ENCODE results near the gene ANKRD23. TPM values are rescaled to one million over a fixed set of nuclear protein-coding genes. Genes with fewer than 3 reads are reported as not detected.

ANKRD23 gene
- total RNA-seq, 1 donor from 2014 or later, result 5.7 TPM

- no peak overlapping the region for H3K27ac Mint-ChIP-seq (ENCODE audit: unreplicated experiment)
- H3K4me3 Mint-ChIP-seq (ENCODE audit: unreplicated experiment), result no peak overlapping the region
- no peaks in the 10 kb centered on the region for H3K27me3 Mint-ChIP-seq (ENCODE audit: unreplicated experiment)
- H3K36me3 Mint-ChIP-seq (ENCODE audit: unreplicated experiment), result no peaks in the 10 kb centered on the region
- no peaks in the 10 kb centered on the region for H3K9me3 Mint-ChIP-seq (ENCODE audit: unreplicated experiment)
- H3K4me1 Mint-ChIP-seq (ENCODE audit: unreplicated experiment), result peaks cover 31% of the 10 kb centered on the region
- no peak for TF ChIP-seq CTCF (IDR thresholded peaks at IDR 0.05)
- DNase-seq (ENCODE audit: extremely low spot score, unreplicated experiment), result no peak
These were observed 54.6 kb downstream of the ANKRD23 start for GRCh38 chr2:96789245-96789617.

- TF ChIP-seq CTCF (IDR thresholded peaks at IDR 0.05), result no peak
- H3K27ac Mint-ChIP-seq (ENCODE audit: unreplicated experiment), result peak overlapping the region; percentile 64
- no peaks in the 10 kb centered on the region for H3K36me3 Mint-ChIP-seq (ENCODE audit: unreplicated experiment)
- no peak overlapping the region for H3K4me3 Mint-ChIP-seq (ENCODE audit: unreplicated experiment)
- peaks cover 31% of the 10 kb centered on the region for H3K4me1 Mint-ChIP-seq (ENCODE audit: unreplicated experiment)
- H3K27me3 Mint-ChIP-seq (ENCODE audit: unreplicated experiment), result no peaks in the 10 kb centered on the region
- DNase-seq (ENCODE audit: extremely low spot score, unreplicated experiment), result no peak
- no peaks in the 10 kb centered on the region for H3K9me3 Mint-ChIP-seq (ENCODE audit: unreplicated experiment)
These were observed 55.2 kb downstream of the ANKRD23 start for GRCh38 chr2:96788442-96789244.

Small RNA genes lying within 50 kb of the gene (microRNA-seq; reads per million reads assigned to microRNA genes)
- gene MIR3127 (ENCODE audit: unreplicated experiment), result not detected

Other genes starting within 250 kb of the ANKRD23 start
- gene KANSL3, start 205.7 kb downstream of the ANKRD23 start, total RNA-seq, result 44.2 and 45.8 TPM in 2 replicates
- gene FER1L5, start 201.3 kb downstream of the ANKRD23 start, total RNA-seq, result 0.13 TPM in 1 of 2 replicates, not detected in the other
- gene LMAN2L, start 104.0 kb downstream of the ANKRD23 start, total RNA-seq, result 19.2 and 21.2 TPM in 2 replicates
- 7.6 and 8.0 TPM in 2 replicates for gene CNNM4, start 83.1 kb downstream of the ANKRD23 start, total RNA-seq
- gene CNNM3, start 27.8 kb downstream of the ANKRD23 start, total RNA-seq, result 20.9 and 22.4 TPM in 2 replicates
- 10.5 and 12.4 TPM in 2 replicates for gene ANKRD39, start 14.0 kb upstream of the ANKRD23 start, total RNA-seq
- 33.8 and 39.1 TPM in 2 replicates for gene SEMA4C, start 26.1 kb upstream of the ANKRD23 start, total RNA-seq
- gene FAM178B, start 142.6 kb upstream of the ANKRD23 start, total RNA-seq, result not detected in 2 replicates